WTC11 (cell line): ENCODE results near the gene LMBR1. TPM values are rescaled to one million over a fixed set of nuclear protein-coding genes. Genes with fewer than 3 reads are reported as not detected.

Source experiments
- ATAC-seq: fragments of 200-7000 bp; cut with Tn5 transposase; 2 replicates; pipeline ENCODE4 v1.10.0; 2021; ENCODE audit warnings: mild to moderate bottlenecking, moderate library complexity
- CTCF ChIA-PET: fragments of 300-600 bp; sonication (Branson Sonifier 250); formaldehyde crosslinking; loops from one replicate; lab custom pipeline; 2021; ENCODE audit warnings: antibody characterized with exemption; lab: Charles Lee
- POLR2A ChIA-PET: fragments of 350-600 bp; sonication (Branson Sonifier 250); formaldehyde crosslinking; loops from one replicate; lab custom pipeline; 2021; ENCODE audit warnings: antibody characterized with exemption; lab: Charles Lee
- DNase-seq: peaks from one replicate; pipeline ENCODE4 v3.0.0; 2021; ENCODE audit warnings: low spot score
- H3K27ac Mint-ChIP-seq: 2 replicates; pipeline ENCODE4 v1.8.0; 2021; ENCODE audit warnings: mixed read lengths
- H3K27me3 Mint-ChIP-seq: 2 replicates; pipeline ENCODE4 v1.8.0; 2021; ENCODE audit warnings: low read depth, mild to moderate bottlenecking, moderate library complexity, mixed read lengths
- H3K36me3 Mint-ChIP-seq: 2 replicates; pipeline ENCODE4 v1.8.0; 2021; ENCODE audit warnings: mixed read lengths
- H3K4me1 Mint-ChIP-seq: 2 replicates; pipeline ENCODE4 v1.8.0; 2022; ENCODE audit warnings: mixed read lengths
- H3K4me3 Mint-ChIP-seq: 2 replicates; pipeline ENCODE4 v1.8.0; 2021; ENCODE audit warnings: mild to moderate bottlenecking, moderate library complexity, mixed read lengths
- H3K9me3 Mint-ChIP-seq: 2 replicates; pipeline ENCODE4 v1.8.0; 2021; ENCODE audit warnings: mixed read lengths
- CREM ChIP-seq: sonication (generic); formaldehyde crosslinking; IDR thresholded peaks from 2 replicates; pipeline ENCODE4 v1.8.1; 2022; ENCODE audit warnings: mild to moderate bottlenecking, missing genetic modification reagents, moderate library complexity
- FOXK1 ChIP-seq: sonication (generic); formaldehyde crosslinking; IDR thresholded peaks from 2 replicates; pipeline ENCODE4 v1.8.0; 2022; ENCODE audit warnings: mild to moderate bottlenecking, moderate library complexity, missing genetic modification reagents
- GTF2I ChIP-seq: fragments of 250-450 bp; sonication (Bioruptor Pico); conservative IDR thresholded peaks from 2 replicates; pipeline ENCODE4 v1.4.0; 2021; ENCODE audit warnings: mild to moderate bottlenecking
- JUN ChIP-seq: sonication (generic); formaldehyde crosslinking; IDR thresholded peaks from 2 replicates; pipeline ENCODE4 v1.8.0; 2023; ENCODE audit warnings: mild to moderate bottlenecking, missing genetic modification reagents
- MAX ChIP-seq: sonication (generic); formaldehyde crosslinking; IDR thresholded peaks from 2 replicates; pipeline ENCODE4 v1.8.0; 2022; ENCODE audit warnings: mild to moderate bottlenecking, missing genetic modification reagents
- NFE2L1 ChIP-seq: sonication (generic); formaldehyde crosslinking; IDR thresholded peaks from 2 replicates; pipeline ENCODE4 v1.8.1; 2023; ENCODE audit warnings: missing genetic modification reagents
- NFYB ChIP-seq: sonication (generic); formaldehyde crosslinking; conservative IDR thresholded peaks from 2 replicates; pipeline ENCODE4 v1.8.0; 2022; ENCODE audit warnings: low read depth, missing genetic modification reagents
- NR1H2 ChIP-seq: sonication (generic); formaldehyde crosslinking; IDR thresholded peaks from 2 replicates; pipeline ENCODE4 v1.9.0; 2021; ENCODE audit warnings: mild to moderate bottlenecking, moderate library complexity, missing genetic modification reagents
- RELA ChIP-seq: sonication (generic); formaldehyde crosslinking; IDR thresholded peaks from 2 replicates; pipeline ENCODE4 v1.8.1; 2022; ENCODE audit warnings: missing genetic modification reagents, mild to moderate bottlenecking, borderline replicate concordance
- SMAD3 ChIP-seq: sonication (generic); formaldehyde crosslinking; IDR thresholded peaks from 2 replicates; pipeline ENCODE4 v1.8.0; 2022; ENCODE audit warnings: missing genetic modification reagents, mild to moderate bottlenecking, borderline replicate concordance
- SMAD4 ChIP-seq: sonication (generic); formaldehyde crosslinking; IDR thresholded peaks from 2 replicates; pipeline ENCODE4 v1.8.0; 2022; ENCODE audit warnings: mild to moderate bottlenecking, missing genetic modification reagents
- STAT6 ChIP-seq: sonication (generic); formaldehyde crosslinking; conservative IDR thresholded peaks from 2 replicates; pipeline ENCODE4 v1.8.1; 2023; ENCODE audit warnings: mild to moderate bottlenecking, low read depth, missing genetic modification reagents, moderate library complexity
- TCF7 ChIP-seq: sonication (generic); formaldehyde crosslinking; IDR thresholded peaks from 2 replicates; pipeline ENCODE4 v1.8.0; 2022; ENCODE audit warnings: mild to moderate bottlenecking, low read depth, missing genetic modification reagents, moderate library complexity
- ZNF138 ChIP-seq: sonication (generic); formaldehyde crosslinking; conservative IDR thresholded peaks from 2 replicates; pipeline ENCODE4 v1.8.1; 2022; ENCODE audit warnings: mild to moderate bottlenecking, moderate library complexity, missing genetic modification reagents
- ZNF232 ChIP-seq: sonication (generic); formaldehyde crosslinking; IDR thresholded peaks from 2 replicates; pipeline ENCODE4 v1.8.0; 2022; ENCODE audit warnings: mild to moderate bottlenecking, missing genetic modification reagents
- ZNF396 ChIP-seq: fragments of 250-450 bp; sonication (Bioruptor Pico); IDR thresholded peaks from 2 replicates; pipeline ENCODE4 v1.8.0; 2021; ENCODE audit warnings: mild to moderate bottlenecking, moderate library complexity, borderline replicate concordance
- total RNA-seq: library from RNA; stranded (reverse); gene quantifications from 3 replicates; pipeline ENCODE4 v1.2.3, GENCODE V29; 2021
- TF ChIP-seq, protein P1 (sequence below): sonication (generic); formaldehyde crosslinking; IDR thresholded peaks from 2 replicates; pipeline ENCODE4 v1.8.1; 2023; ENCODE audit warnings: mild to moderate bottlenecking, missing genetic modification reagents
- TF ChIP-seq, protein P2 (sequence below): sonication (generic); formaldehyde crosslinking; IDR thresholded peaks from 2 replicates; pipeline ENCODE4 v1.8.0; 2023; ENCODE audit warnings: missing genetic modification reagents, mild to moderate bottlenecking, borderline replicate concordance
- TF ChIP-seq, protein P3 (sequence below): sonication (generic); formaldehyde crosslinking; IDR thresholded peaks from 2 replicates; pipeline ENCODE4 v1.8.1; 2023; ENCODE audit warnings: mild to moderate bottlenecking, moderate library complexity, missing genetic modification reagents
- TF ChIP-seq, protein P4 (sequence below): sonication (generic); formaldehyde crosslinking; IDR thresholded peaks from 2 replicates; pipeline ENCODE4 v1.8.1; 2022; ENCODE audit warnings: low read depth, missing genetic modification reagents, borderline replicate concordance
- TF ChIP-seq, protein P5 (sequence below): fragments of 250-450 bp; sonication (Bioruptor Pico); IDR thresholded peaks from 2 replicates; pipeline ENCODE4 v1.9.0; 2021; ENCODE audit warnings: mild to moderate bottlenecking

The LMBR1 gene
- total RNA-seq, 1 experiment from 2014 or later: 55.6 TPM

DNA sequence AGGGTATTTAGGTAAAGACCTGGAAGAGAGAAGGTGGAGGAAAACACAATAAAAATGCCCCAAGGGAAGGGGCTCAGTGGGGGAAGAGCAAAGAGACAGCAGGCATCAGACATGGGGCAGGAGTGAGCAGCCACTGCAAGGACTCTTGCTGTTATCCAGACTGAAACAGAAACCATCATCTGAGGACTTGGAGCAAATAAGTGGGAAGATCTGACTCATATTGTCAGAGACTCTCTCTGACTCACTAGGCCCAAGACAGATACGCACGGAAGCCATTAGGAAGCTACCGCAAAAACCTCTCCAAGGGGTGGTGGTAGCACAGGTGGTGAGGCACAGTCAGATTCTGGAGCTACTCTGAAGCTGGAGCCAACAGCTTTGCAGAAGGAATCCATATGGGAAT lies 141.7 kb downstream of the LMBR1 start (continued):
- TF ChIP-seq SMAD3 (CRISPR knock-in tag): no peak
- no peak for TF ChIP-seq STAT6 (CRISPR knock-in tag)
- no peak for TF ChIP-seq SMAD4 (CRISPR knock-in tag)
- no peak for TF ChIP-seq NFE2L1 (CRISPR knock-in tag)
- no peak for TF ChIP-seq TCF7
- no peak for TF ChIP-seq ZNF232 (CRISPR knock-in tag)
- TF ChIP-seq MAX (CRISPR knock-in tag): no peak
- TF ChIP-seq, protein P1, sequence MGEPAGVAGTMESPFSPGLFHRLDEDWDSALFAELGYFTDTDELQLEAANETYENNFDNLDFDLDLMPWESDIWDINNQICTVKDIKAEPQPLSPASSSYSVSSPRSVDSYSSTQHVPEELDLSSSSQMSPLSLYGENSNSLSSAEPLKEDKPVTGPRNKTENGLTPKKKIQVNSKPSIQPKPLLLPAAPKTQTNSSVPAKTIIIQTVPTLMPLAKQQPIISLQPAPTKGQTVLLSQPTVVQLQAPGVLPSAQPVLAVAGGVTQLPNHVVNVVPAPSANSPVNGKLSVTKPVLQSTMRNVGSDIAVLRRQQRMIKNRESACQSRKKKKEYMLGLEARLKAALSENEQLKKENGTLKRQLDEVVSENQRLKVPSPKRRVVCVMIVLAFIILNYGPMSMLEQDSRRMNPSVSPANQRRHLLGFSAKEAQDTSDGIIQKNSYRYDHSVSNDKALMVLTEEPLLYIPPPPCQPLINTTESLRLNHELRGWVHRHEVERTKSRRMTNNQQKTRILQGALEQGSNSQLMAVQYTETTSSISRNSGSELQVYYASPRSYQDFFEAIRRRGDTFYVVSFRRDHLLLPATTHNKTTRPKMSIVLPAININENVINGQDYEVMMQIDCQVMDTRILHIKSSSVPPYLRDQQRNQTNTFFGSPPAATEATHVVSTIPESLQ: no peak
- TF ChIP-seq, all 79 proteins: peak for 0

- Mint-ChIP-seq H3K27me3 (no peaks in the 10 kb centered on the region), H3K36me3 (0 out of 2 replicates have a peak, but pooled peaks cover 3% of the 10 kb centered on the region), H3K4me3 (no peak overlapping the region), H3K4me1 (no peaks in the 10 kb centered on the region), H3K9me3 (no peaks in the 10 kb centered on the region; the same call in 1 of the 2 replicates), H3K27ac (no peak overlapping the region)
- POLR2A ChIA-PET: no interaction called here
- CTCF ChIA-PET: no interaction called here
- no peak for DNase-seq
- no peak for ATAC-seq
- TF ChIP-seq NR1H2 (CRISPR knock-in tag): no peak
- TF ChIP-seq RELA (CRISPR knock-in tag): no peak
- TF ChIP-seq ZNF396: no peak
- no peak for TF ChIP-seq GTF2I (CRISPR knock-in tag)
- TF ChIP-seq JUN (CRISPR knock-in tag): no peak
- no peak for TF ChIP-seq ZNF138 (CRISPR knock-in tag)
- TF ChIP-seq FOXK1 (CRISPR knock-in tag): no peak
- TF ChIP-seq, protein P2, sequence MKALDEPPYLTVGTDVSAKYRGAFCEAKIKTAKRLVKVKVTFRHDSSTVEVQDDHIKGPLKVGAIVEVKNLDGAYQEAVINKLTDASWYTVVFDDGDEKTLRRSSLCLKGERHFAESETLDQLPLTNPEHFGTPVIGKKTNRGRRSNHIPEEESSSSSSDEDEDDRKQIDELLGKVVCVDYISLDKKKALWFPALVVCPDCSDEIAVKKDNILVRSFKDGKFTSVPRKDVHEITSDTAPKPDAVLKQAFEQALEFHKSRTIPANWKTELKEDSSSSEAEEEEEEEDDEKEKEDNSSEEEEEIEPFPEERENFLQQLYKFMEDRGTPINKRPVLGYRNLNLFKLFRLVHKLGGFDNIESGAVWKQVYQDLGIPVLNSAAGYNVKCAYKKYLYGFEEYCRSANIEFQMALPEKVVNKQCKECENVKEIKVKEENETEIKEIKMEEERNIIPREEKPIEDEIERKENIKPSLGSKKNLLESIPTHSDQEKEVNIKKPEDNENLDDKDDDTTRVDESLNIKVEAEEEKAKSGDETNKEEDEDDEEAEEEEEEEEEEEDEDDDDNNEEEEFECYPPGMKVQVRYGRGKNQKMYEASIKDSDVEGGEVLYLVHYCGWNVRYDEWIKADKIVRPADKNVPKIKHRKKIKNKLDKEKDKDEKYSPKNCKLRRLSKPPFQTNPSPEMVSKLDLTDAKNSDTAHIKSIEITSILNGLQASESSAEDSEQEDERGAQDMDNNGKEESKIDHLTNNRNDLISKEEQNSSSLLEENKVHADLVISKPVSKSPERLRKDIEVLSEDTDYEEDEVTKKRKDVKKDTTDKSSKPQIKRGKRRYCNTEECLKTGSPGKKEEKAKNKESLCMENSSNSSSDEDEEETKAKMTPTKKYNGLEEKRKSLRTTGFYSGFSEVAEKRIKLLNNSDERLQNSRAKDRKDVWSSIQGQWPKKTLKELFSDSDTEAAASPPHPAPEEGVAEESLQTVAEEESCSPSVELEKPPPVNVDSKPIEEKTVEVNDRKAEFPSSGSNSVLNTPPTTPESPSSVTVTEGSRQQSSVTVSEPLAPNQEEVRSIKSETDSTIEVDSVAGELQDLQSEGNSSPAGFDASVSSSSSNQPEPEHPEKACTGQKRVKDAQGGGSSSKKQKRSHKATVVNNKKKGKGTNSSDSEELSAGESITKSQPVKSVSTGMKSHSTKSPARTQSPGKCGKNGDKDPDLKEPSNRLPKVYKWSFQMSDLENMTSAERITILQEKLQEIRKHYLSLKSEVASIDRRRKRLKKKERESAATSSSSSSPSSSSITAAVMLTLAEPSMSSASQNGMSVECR (CRISPR knock-in tag): no peak
- no peak for TF ChIP-seq NFYB (CRISPR knock-in tag)
- TF ChIP-seq, protein P3, sequence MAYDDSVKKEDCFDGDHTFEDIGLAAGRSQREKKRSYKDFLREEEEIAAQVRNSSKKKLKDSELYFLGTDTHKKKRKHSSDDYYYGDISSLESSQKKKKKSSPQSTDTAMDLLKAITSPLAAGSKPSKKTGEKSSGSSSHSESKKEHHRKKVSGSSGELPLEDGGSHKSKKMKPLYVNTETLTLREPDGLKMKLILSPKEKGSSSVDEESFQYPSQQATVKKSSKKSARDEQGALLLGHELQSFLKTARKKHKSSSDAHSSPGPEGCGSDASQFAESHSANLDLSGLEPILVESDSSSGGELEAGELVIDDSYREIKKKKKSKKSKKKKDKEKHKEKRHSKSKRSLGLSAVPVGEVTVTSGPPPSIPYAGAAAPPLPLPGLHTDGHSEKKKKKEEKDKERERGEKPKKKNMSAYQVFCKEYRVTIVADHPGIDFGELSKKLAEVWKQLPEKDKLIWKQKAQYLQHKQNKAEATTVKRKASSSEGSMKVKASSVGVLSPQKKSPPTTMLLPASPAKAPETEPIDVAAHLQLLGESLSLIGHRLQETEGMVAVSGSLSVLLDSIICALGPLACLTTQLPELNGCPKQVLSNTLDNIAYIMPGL: no peak
- TF ChIP-seq, protein P4, sequence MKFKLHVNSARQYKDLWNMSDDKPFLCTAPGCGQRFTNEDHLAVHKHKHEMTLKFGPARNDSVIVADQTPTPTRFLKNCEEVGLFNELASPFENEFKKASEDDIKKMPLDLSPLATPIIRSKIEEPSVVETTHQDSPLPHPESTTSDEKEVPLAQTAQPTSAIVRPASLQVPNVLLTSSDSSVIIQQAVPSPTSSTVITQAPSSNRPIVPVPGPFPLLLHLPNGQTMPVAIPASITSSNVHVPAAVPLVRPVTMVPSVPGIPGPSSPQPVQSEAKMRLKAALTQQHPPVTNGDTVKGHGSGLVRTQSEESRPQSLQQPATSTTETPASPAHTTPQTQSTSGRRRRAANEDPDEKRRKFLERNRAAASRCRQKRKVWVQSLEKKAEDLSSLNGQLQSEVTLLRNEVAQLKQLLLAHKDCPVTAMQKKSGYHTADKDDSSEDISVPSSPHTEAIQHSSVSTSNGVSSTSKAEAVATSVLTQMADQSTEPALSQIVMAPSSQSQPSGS: no peak
- TF ChIP-seq, protein P5, sequence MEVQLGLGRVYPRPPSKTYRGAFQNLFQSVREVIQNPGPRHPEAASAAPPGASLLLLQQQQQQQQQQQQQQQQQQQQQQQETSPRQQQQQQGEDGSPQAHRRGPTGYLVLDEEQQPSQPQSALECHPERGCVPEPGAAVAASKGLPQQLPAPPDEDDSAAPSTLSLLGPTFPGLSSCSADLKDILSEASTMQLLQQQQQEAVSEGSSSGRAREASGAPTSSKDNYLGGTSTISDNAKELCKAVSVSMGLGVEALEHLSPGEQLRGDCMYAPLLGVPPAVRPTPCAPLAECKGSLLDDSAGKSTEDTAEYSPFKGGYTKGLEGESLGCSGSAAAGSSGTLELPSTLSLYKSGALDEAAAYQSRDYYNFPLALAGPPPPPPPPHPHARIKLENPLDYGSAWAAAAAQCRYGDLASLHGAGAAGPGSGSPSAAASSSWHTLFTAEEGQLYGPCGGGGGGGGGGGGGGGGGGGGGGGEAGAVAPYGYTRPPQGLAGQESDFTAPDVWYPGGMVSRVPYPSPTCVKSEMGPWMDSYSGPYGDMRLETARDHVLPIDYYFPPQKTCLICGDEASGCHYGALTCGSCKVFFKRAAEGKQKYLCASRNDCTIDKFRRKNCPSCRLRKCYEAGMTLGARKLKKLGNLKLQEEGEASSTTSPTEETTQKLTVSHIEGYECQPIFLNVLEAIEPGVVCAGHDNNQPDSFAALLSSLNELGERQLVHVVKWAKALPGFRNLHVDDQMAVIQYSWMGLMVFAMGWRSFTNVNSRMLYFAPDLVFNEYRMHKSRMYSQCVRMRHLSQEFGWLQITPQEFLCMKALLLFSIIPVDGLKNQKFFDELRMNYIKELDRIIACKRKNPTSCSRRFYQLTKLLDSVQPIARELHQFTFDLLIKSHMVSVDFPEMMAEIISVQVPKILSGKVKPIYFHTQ (CRISPR knock-in tag): no peak
- no peak for TF ChIP-seq CREM (CRISPR knock-in tag)
These were observed 145.3 kb downstream of the LMBR1 start for GRCh38 chr7:156747718-156748117.
